HFFc6 (cell line): ENCODE data around the gene FDXR. TPM values are rescaled to one million over a fixed set of nuclear protein-coding genes. Genes with fewer than 3 reads are reported as not detected.

Experiments used
- DNase-seq: peaks from one replicate; pipeline ENCODE4 v3.0.0-alpha.2; 2018
- H3K27ac Mint-ChIP-seq: 2 replicates; pipeline ENCODE4 v1.8.0; 2020; ENCODE audit warnings: mild to moderate bottlenecking, mixed read lengths
- H3K27me3 Mint-ChIP-seq: 2 replicates; pipeline ENCODE4 v1.8.0; 2021; ENCODE audit warnings: mild to moderate bottlenecking, moderate library complexity, mixed read lengths; ENCODE audit not compliant: insufficient read depth
- H3K36me3 Mint-ChIP-seq: 2 replicates; pipeline ENCODE4 v1.8.0; 2021; ENCODE audit warnings: low read depth, mixed read lengths
- H3K4me1 Mint-ChIP-seq: 2 replicates; pipeline ENCODE4 v1.8.0; 2020; ENCODE audit warnings: low read depth, mixed read lengths
- H3K4me3 Mint-ChIP-seq: 2 replicates; pipeline ENCODE4 v1.8.0; 2020; ENCODE audit warnings: mild to moderate bottlenecking, moderate library complexity, mixed read lengths
- H3K9me3 Mint-ChIP-seq: 2 replicates; pipeline ENCODE4 v1.8.0; 2020; ENCODE audit warnings: mild to moderate bottlenecking, mixed read lengths
- CTCF ChIP-seq: fragments of 200-600 bp; sonication (generic); IDR thresholded peaks from 2 replicates; pipeline ENCODE4 v1.5.0; 2021; ENCODE audit warnings: antibody characterized with exemption, mild to moderate bottlenecking
- total RNA-seq, 6 experiments: library from RNA; stranded (reverse); fragmentation: NEBNext Ultra II Directional; extraction: Animal tissue kit (Norgen Biotek cat#: 25700); gene quantifications; 2 replicates in 1 of 6; 3 replicates in 5 of 6; pipeline ENCODE4 v1.2.3, GENCODE V29; 2021

The FDXR gene
- total RNA-seq, 6 experiments from 2014 or later: 25.5 to 35.5 (median 33.9) TPM

- Mint-ChIP-seq H3K27me3 (peaks cover 4% of the 10 kb centered on the region; the same call in 1 of the 2 replicates), H3K36me3 (no peaks in the 10 kb centered on the region), H3K4me3 (no peak overlapping the region), H3K4me1 (peaks cover 15% of the 10 kb centered on the region), H3K9me3 (no peaks in the 10 kb centered on the region), H3K27ac (no peak overlapping the region)
- TF ChIP-seq CTCF: peak; percentile 74
- peak; percentile 34 for DNase-seq
Measured at GRCh38 chr17:74842599-74843351, 30.0 kb downstream of the FDXR start.

- H3K4me3 Mint-ChIP-seq: no peak overlapping the region
Measured at GRCh38 chr17:74842146-74842598, 30.6 kb downstream of the FDXR start.

GRCh38 chr17:74840989-74841666 is 31.7 kb downstream of the FDXR start:
- peaks cover 8% of the 10 kb centered on the region; the same call in 1 of the 2 replicates for H3K36me3 Mint-ChIP-seq
- peak overlapping the region; percentile 60 for H3K27ac Mint-ChIP-seq
- H3K9me3 Mint-ChIP-seq: no peaks in the 10 kb centered on the region
- no peak for TF ChIP-seq CTCF
- peak; percentile 18 for DNase-seq
- no peak overlapping the region for H3K4me3 Mint-ChIP-seq
- peaks cover 2% of the 10 kb centered on the region; the same call in 1 of the 2 replicates for H3K27me3 Mint-ChIP-seq
- H3K4me1 Mint-ChIP-seq: peaks cover 15% of the 10 kb centered on the region

More at GRCh38 chr17:74842146-74842598, 30.6 kb downstream of the FDXR start:
- DNase-seq: no peak
- Mint-ChIP-seq H3K27me3 (peaks cover 4% of the 10 kb centered on the region; the same call in 1 of the 2 replicates), H3K4me1 (peaks cover 15% of the 10 kb centered on the region), H3K36me3 (no peaks in the 10 kb centered on the region), H3K9me3 (no peaks in the 10 kb centered on the region), H3K27ac (no peak overlapping the region)
- no peak for TF ChIP-seq CTCF

GRCh38 chr17:74839990-74840852 is 32.6 kb downstream of the FDXR start:
- peaks cover 12% of the 10 kb centered on the region; the same call in 1 of the 2 replicates for H3K36me3 Mint-ChIP-seq
- TF ChIP-seq CTCF: no peak
- H3K4me1 Mint-ChIP-seq: peaks cover 15% of the 10 kb centered on the region
- H3K27me3 Mint-ChIP-seq: peaks cover 2% of the 10 kb centered on the region; the same call in 1 of the 2 replicates
- no peak for DNase-seq
- H3K27ac Mint-ChIP-seq: no peak overlapping the region
- no peak overlapping the region for H3K4me3 Mint-ChIP-seq
- no peaks in the 10 kb centered on the region for H3K9me3 Mint-ChIP-seq

- peaks cover 2% of the 10 kb centered on the region; the same call in 1 of the 2 replicates for H3K27me3 Mint-ChIP-seq
- H3K27ac Mint-ChIP-seq: no peak overlapping the region
- peaks cover 24% of the 10 kb centered on the region for H3K4me1 Mint-ChIP-seq
- H3K36me3 Mint-ChIP-seq: peaks cover 12% of the 10 kb centered on the region; the same call in 1 of the 2 replicates
- DNase-seq: no peak
- H3K4me3 Mint-ChIP-seq: no peak overlapping the region
- TF ChIP-seq CTCF: no peak
- no peaks in the 10 kb centered on the region for H3K9me3 Mint-ChIP-seq
Measured at GRCh38 chr17:74838274-74838673, 34.5 kb downstream of the FDXR start.
